22Rv1 (cell line): Measurements from ENCODE around the gene EPHA8.

Experiments
- ZFX ChIP-seq: fragments of 450-650 bp; IDR thresholded peaks from 2 replicates; pipeline ENCODE4 v1.6.1; 2017; ENCODE audit warnings: antibody characterized with exemption, borderline replicate concordance
- TF ChIP-seq, protein P1 (sequence below): fragments of 450-650 bp; IDR thresholded peaks from 2 replicates; pipeline ENCODE4 v1.5.1; 2017; ENCODE audit warnings: mild to moderate bottlenecking

DNA sequence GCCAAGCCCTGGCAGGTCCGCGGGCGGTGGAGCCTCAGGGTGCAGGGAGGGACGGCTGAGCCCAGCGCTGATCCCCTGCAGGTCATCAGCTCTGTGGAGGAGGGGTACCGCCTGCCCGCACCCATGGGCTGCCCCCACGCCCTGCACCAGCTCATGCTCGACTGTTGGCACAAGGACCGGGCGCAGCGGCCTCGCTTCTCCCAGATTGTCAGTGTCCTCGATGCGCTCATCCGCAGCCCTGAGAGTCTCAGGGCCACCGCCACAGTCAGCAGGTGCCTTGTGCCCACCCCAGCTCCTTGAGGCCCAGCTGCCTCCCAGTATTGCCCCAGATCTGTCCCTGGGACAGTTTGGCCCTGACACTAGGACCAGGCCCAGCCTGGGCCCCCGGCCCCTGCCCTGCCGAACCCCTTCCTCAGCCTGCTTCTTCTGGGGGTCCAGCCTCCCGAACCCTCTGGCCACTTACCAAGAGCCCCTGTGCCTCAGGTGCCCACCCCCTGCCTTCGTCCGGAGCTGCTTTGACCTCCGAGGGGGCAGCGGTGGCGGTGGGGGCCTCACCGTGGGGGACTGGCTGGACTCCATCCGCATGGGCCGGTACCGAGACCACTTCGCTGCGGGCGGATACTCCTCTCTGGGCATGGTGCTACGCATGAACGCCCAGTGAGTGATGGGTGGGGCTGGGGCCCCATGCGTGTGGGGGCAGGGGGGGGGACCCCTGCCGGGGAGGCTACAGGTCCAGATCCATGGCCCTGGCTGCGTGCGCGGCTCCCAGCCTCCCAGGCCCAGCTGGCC lies 37.7 kb downstream of the EPHA8 start:
- TF ChIP-seq, protein P1, sequence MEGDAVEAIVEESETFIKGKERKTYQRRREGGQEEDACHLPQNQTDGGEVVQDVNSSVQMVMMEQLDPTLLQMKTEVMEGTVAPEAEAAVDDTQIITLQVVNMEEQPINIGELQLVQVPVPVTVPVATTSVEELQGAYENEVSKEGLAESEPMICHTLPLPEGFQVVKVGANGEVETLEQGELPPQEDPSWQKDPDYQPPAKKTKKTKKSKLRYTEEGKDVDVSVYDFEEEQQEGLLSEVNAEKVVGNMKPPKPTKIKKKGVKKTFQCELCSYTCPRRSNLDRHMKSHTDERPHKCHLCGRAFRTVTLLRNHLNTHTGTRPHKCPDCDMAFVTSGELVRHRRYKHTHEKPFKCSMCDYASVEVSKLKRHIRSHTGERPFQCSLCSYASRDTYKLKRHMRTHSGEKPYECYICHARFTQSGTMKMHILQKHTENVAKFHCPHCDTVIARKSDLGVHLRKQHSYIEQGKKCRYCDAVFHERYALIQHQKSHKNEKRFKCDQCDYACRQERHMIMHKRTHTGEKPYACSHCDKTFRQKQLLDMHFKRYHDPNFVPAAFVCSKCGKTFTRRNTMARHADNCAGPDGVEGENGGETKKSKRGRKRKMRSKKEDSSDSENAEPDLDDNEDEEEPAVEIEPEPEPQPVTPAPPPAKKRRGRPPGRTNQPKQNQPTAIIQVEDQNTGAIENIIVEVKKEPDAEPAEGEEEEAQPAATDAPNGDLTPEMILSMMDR: no peak
- TF ChIP-seq ZFX: no peak
